NCI-H526 treated with DMSO at 0.1 percent for 48 hours (cell line): Measurements from ENCODE around the gene RSRC1.
"Not testable (repeated sequence)": the region's sequence is repeated elsewhere in the genome, so short reads cannot be mapped to it uniquely, and the experiment has no call there.

Experiments
- DNase-seq: peaks from one replicate; lab custom pipeline; 2025; lab: John Stamatoyannopoulos, UW

Gene RSRC1

GRCh38 chr3:158329696-158330441, 220.0 kb downstream of the RSRC1 start:
- DNase-seq = not testable (repeated sequence)

- DNase-seq = no peak
These were observed 221.0 kb downstream of the RSRC1 start for GRCh38 chr3:158330870-158331269.

- DNase-seq = no peak
These were observed 223.8 kb downstream of the RSRC1 start for GRCh38 chr3:158333736-158334135.

GRCh38 chr3:158337110-158337509, 227.2 kb downstream of the RSRC1 start:
- DNase-seq = no peak

- DNase-seq = no peak
These were observed 229.7 kb downstream of the RSRC1 start for GRCh38 chr3:158339638-158340037.

- DNase-seq = not testable (repeated sequence)
These were observed 231.1 kb downstream of the RSRC1 start for GRCh38 chr3:158340951-158341350.

GRCh38 chr3:158347966-158348365, 238.1 kb downstream of the RSRC1 start:
- DNase-seq = no peak

GRCh38 chr3:158350971-158351370, 241.1 kb downstream of the RSRC1 start:
- no peak for DNase-seq

- DNase-seq = no peak
These were observed 242.7 kb downstream of the RSRC1 start for GRCh38 chr3:158352551-158352950.

GRCh38 chr3:158354713-158355112, 244.8 kb downstream of the RSRC1 start:
- no peak for DNase-seq

- no peak for DNase-seq
These were observed 246.0 kb downstream of the RSRC1 start for GRCh38 chr3:158355623-158356588.

- DNase-seq = no peak
These were observed 249.4 kb downstream of the RSRC1 start for GRCh38 chr3:158359339-158359738.

- no peak for DNase-seq
These were observed 251.0 kb downstream of the RSRC1 start for GRCh38 chr3:158360756-158361448.

- DNase-seq = no peak
These were observed 258.4 kb downstream of the RSRC1 start for GRCh38 chr3:158368271-158368670.

- DNase-seq = no peak
These were observed 259.4 kb downstream of the RSRC1 start for GRCh38 chr3:158369279-158369678.

- DNase-seq = no peak
These were observed 269.6 kb downstream of the RSRC1 start for GRCh38 chr3:158379517-158379916.

- DNase-seq = no peak
These were observed 271.5 kb downstream of the RSRC1 start for GRCh38 chr3:158381262-158381868.

- DNase-seq = no peak
These were observed 272.6 kb downstream of the RSRC1 start for GRCh38 chr3:158382479-158382878.

- DNase-seq = no peak
These were observed 274.1 kb downstream of the RSRC1 start for GRCh38 chr3:158384019-158384418.

- no peak for DNase-seq
These were observed 285.5 kb downstream of the RSRC1 start for GRCh38 chr3:158395421-158395820.

GRCh38 chr3:158402590-158402989, 292.7 kb downstream of the RSRC1 start:
- DNase-seq = no peak

- no peak for DNase-seq
These were observed 293.1 kb downstream of the RSRC1 start for GRCh38 chr3:158403013-158403412.
